Activated CD4-positive, alpha-beta T cell treated with anti-CD3 and anti-CD28 coated beads, Interleukin-2, amount 50 U/mL, for 16 hours (primary cell): ENCODE data around the gene DYRK2.

Source experiments
- DNase-seq: peaks from one replicate; pipeline ENCODE4 v3.0.0-alpha.2; 2020

The DYRK2 gene

DNA sequence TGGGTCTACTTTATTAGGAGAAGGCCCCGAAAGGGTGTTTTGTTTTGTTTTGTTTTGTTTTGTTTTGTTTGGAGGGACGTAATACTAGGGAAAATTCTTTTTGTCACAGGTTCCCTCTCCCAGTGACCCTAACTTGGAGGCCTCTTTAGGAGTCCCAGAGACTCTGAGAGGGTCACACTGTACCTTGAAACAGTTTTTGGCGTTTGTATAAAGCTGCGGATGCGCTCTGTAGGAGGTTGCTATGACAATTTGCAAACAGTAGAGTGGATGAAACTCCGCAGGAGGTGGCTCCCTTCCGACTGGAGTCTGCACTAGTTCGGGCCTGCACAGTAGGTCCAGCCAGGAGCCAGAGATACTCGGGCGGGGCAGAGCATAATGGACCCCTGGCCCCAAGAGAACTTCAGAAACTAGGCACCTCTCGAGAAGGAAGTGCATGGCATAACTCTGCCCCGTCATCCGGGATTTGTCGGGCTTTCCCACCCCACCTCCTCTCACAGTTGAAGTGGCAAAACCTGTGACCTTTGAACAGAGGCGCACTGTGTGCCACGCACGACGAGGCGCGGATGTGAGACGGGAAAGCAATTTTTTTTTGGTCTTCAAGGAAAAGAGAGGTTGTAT is 1.3 kb upstream of the DYRK2 start:
- DNase-seq: no peak

DNA sequence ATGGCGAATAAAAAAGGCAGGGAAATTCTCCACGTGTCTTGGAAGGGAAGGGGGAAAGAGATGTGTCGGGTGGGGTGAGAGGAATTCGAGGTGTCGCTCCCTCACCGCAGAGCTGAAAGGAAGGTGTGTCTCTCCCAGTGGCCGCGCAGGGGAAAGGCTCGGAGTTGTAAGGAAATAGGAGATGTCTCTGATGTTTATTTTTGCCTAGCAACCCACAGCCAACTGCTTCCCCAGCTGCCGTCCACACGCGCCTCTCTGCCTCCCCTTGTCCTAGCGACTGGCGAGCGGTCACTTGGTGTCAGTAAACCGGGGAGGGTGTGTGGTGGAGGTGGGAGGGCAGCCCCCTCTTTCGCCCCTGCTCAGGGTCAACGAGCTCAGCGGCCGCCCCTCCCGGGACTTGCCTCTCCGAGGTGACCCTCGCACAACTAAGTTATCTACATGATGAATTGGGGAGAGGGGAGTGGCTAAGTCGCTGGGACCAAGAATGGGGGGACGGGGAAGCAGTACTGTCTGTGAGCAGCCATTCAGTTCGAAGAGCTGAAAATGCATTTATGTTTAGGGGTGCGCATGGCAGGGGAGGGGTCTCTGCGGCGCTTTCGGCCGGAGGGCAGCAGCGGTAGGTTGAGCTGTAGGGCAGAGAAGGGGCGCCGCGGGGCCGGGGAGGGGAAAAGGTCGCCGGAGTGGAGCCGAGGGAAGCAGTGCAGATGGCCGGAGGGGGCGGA is 585 bp upstream of the DYRK2 start:
- DNase-seq: peak; percentile 41

DNA sequence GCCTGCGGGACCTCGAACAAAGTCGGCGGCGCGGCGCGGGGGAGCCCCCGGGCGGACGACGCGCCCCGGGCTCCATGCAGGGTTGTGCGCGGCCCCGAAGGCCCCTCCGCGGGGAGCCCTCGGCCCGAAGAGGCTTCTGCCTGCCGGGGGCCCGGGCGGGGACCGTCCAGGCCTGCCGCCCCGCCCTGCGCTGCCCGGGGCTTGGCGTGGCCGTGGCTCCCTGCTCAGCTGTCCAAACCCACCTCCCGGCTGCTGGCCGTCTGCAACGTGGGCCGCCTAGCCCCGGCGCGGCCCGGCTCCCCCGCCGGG is 670 bp downstream of the DYRK2 start:
- no peak for DNase-seq

DNA sequence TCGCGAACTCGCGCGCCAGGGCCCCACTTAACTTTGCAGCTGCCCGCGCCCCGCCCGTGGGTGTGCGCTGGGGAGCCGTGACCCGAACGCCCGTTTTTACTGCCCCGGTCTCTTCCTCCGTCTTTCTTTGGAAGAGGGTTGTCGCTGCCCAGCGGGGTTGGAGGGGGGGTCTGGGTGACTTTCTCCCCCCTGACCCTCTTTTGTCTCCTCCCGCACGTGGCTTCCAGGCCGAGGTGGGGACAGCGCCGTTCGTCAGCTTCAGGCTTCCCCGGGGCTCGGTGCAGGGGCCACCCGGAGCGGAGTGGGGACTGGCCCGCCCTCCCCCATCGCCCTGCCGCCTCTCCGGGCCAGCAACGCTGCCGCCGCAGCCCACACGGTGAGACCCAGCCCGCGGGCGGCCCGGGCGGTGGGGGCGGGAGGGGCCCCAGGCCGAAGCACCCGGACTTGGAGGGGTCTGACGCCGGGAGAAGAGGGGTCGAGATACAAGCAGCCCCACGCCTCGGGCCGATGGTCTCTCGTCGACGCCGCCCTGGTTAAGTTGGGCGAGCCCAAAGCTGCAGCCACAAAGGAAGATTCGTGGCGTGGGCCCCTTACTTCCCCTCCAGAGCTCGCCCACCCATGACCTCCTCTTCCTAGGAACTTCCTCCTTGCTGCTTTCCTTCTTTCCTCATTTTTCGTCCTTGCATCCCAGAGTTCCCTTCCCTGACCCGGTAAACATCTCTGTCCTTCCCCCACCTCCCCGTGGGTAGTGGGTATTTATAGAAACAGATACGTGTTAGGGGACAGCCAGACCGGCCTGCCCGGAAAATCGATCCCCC is 1.2 kb downstream of the DYRK2 start:
- DNase-seq: no peak

DNA sequence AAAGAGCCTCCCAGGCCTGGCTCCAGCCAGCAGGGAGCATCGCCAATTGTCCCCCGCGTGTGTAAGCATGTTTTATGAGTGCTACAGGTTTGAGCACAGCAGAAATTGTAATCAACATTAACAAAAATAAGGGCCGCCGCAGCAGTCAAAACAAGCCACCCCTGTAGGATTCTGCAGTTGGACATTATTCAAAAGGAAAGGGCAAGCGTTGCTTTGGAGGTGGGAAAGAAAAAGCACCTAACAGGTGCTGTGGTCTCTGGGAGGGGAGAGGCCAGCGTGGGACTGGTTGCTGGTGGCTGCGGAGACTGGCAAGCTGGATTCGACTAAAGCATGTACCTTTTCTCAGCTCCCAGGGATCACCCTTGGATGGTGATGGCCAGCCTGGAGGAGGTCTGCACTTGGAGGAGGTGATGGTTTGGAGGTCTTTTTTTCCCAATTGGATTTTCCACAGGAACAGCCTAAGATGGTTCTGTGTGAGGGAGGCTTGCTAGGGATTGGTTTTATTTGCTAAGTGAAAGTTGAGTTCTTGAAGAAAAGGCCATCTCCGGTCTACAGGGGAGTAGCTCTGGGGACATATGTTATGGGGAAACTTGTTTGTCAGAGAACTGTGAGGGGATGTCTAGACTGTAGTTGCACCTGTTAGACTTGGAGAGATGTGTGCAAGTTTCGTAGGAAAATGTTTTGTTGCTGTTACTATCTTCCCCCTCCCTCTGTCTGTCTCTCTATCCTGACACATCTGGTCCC is 2.0 kb downstream of the DYRK2 start:
- DNase-seq: no peak

DNA sequence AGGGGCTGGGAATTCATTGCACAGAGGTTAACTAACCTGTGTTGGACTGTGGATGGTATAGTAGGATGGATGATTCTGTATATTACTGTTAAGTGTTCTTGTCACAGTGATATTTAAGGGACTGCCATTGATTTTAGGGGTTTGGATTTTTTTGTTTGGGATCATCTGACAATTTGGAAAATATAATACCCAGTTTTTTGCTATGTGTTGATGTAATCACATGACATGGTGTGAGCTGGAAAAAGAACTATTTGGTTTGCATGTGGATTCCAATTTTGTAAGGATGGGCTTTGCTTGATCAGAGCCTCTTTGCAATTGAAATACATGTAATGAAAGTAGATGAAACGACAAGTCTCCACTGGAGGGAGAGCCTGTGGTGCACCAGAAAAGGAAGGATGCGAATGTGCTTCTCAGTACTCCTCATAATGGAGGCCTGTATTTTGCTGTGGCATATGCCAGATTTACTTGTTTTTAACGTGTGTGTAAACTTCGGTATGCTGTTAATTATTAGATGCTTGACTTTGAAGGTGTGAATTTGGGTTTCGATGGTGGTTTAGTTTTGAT is 2.7 kb downstream of the DYRK2 start:
- peak; percentile 50 for DNase-seq

DNA sequence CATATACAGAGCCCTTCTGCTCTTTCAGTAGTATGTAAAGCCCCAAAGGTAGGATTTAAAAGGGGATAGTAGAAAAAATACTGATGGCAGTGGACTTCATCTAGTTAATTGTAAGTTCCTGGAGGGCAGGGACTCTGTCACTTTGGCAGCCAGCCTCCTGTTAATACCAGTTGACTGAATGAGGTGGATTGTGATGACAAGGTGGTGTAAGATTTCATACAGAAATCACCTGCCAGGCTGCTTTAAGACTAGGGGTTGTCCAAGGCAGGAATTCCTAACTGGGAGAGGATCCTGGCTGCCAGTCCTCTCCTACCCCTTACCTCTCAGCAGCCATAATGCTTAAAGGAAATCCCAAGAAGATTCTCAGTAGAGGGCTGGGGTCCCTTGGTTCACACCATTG is 7.3 kb downstream of the DYRK2 start:
- DNase-seq: no peak

DNA sequence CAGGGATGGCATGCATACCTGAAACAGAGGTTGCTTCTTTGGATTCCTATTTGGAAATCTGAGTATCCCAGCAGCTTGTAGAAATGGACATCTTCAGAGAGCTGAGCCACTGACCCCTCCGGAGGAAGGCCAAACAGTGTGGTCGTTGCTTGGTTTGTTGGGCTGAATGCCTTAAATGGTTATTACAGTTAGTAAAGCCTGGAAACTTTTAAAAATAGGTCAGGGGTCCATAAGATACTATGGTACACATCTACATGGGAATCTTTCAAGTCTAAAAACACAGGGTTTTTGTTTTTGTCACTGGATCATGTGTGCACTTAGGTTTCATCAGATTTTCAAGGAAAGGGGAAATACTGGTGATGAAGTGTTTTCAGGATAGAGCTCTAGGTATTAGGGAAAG is 7.7 kb downstream of the DYRK2 start:
- no peak for DNase-seq

DNA sequence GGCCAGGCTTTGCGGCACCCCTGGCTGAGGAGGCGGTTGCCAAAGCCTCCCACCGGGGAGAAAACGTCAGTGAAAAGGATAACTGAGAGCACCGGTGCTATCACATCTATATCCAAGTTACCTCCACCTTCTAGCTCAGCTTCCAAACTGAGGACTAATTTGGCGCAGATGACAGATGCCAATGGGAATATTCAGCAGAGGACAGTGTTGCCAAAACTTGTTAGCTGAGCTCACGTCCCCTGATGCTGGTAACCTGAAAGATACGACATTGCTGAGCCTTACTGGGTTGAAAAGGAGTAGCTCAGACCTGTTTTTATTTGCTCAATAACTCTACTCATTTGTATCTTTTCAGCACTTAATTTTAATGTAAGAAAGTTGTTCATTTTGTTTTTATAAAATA is 9.9 kb downstream of the DYRK2 start:
- no peak for DNase-seq

DNA sequence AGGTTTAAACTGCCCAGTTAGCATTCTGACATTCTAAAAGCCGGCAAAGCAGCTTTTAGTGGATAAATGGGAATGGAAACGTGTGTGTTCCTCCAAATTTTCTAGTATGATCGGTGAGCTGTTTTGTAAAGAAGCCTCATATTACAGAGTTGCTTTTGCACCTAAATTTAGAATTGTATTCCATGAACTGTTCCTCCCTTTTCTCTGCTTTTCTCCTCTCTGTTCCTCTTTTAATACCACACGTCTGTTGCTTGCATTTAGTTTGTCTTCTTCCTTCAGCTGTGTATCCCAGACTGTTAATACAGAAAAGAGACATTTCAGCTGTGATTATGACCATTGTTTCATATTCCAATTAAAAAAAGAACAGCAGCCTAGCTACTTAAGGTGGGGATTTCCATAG is 10.7 kb downstream of the DYRK2 start:
- no peak for DNase-seq

DNA sequence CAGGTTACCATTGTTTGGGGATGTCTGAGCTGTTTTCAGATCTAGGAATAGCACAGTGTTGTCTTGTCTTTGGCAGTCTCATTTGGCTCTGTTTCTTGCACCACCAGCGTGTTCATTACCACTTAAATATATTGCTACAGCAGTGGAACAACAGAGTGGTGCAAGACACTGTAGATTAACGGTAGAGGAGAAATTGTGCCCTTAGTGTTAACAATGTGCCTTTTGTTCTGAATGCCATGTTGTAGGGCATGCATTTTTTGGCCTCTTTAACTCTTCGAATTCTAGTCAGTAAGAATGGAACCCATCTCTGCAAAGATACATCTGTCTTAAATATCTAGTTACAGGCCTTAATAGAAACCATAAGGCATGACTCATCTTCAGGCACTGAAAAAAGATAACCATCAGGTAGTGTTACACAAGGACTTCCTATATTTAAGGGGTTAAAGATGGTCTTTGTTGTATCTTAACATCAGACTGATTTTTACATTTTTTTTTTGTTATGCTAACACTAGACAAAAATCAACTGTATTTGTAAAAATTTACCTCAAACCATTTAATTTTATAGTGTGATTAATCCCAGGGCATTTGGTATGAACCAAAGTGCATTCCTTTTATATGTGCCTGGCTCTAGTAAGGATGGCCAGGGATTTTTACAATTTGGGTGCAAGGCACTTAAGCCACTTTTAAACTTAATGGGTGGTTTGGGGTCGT is 12.9 kb downstream of the DYRK2 start:
- DNase-seq: no peak

DNA sequence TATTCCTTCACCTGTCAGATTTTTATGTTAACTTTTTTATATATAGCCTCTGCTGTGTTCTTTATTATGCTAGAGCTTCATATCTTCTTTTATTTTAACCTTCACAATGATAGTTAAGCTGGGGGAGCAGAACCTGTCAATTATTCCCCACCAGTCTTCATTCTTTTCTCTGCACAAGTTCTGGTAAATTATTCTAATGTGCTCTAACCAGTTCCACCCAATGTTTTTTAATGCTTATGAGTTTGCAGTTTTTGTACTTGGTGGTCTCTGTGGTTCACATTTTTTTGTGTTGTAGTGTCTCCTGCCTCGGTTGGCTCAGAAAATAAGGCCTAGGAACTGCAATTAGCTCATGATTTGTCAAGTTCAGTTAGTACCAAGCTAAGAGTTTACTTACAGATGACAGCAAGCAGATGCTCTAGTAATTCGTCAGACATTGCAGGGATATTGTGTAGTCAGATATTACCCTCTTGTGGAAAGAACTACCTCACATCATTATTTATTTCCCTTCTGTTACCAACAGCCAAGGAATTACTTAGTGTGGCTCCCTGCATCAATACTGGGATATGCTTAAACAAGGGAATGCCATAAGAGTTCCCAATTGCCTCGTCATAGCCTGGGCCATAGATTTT is 14.5 kb downstream of the DYRK2 start:
- DNase-seq: no peak

DNA sequence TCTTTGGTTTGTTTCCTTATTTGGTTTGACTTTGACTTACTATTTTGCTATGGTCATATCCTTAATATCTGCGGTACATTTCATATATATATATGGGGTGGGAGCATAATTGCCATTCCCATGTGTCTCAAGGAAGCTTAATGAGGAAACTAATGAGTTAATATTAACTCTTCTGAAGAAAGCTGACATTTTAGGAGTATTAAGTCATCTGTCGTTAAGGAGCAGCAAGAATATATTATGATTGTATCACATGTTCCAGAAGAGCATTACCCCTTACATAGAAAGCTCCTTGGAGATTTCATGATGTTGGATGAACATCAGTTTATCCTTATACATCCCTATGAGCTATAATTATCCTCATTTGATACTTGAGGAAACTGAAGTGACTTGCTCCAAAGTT is 15.6 kb downstream of the DYRK2 start:
- no peak for DNase-seq

DNA sequence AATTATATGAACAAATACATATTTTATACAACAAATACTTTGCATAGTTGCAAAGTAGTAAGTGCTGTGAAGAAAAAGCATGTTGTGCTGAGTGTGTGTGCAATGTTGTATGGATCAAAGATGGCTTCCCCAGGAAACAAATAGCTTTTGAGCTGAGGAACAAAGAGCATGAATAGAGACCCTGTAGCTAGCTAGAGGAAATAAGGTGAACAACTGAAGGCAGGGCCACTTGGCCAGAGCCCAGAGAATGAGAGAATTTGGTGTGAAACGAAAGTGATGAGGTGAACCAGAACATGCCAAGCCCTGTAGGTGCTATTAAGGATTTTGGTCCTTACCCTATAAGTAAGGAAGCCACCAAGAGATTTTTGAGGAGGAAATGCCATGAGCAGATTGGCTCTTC is 17.1 kb downstream of the DYRK2 start:
- no peak for DNase-seq

DNA sequence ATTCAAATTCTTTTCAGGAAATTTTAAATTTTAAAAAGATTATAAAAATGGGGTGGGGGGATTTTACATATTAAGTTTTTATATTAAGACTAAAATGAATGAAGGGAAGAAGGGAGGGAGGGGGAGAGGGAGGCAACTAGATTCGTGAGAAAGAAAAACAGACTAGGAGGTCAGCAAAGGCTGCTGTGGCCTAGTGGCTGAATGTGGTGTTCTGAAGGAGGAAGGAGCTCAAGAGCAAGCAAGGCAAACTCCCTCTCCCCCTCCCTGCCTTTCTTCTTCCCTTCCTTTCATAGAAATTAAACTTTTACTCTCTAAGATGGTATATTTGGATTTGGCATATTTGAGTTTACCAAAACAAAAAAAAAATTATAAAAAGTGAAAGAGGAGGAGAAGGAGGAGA is 18.1 kb downstream of the DYRK2 start:
- no peak for DNase-seq

DNA sequence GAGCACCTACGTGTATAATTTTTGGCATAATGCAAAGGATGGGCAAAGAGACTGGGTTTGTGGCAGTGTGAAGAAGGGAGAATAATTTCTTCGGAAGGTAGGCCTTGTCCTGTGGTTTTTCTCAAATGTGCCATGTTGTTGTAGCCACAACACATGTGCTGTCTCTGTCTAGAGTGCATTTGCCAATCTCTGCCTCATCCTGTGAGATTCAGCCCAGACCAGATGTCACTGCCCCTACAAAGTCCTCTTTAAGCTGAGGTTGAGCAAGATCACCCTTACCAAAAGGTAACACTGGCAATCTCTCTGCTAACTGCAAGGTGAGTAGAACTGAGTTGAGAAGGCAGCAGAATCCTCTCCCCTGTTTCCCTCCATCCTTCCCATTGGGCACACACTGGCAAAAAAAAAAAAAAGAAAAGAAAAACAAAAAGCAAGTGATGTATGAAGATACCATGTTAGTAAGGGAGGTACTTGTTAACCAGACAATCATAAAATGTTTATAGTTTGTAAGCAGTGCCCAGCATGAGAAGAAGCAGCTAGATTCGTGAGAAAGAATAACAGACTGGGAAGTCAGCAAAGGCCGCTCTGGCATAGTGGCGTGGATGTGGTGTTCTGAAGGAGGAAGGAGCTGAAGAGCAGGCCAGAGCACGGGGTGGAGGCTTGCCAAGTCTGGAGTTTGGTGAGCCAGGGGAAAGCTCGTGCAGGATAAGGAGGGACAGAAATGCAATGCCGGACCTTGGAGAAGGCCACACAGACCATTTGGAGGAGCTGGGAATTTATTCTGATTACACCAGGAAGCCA is 18.9 kb downstream of the DYRK2 start:
- no peak for DNase-seq

DNA sequence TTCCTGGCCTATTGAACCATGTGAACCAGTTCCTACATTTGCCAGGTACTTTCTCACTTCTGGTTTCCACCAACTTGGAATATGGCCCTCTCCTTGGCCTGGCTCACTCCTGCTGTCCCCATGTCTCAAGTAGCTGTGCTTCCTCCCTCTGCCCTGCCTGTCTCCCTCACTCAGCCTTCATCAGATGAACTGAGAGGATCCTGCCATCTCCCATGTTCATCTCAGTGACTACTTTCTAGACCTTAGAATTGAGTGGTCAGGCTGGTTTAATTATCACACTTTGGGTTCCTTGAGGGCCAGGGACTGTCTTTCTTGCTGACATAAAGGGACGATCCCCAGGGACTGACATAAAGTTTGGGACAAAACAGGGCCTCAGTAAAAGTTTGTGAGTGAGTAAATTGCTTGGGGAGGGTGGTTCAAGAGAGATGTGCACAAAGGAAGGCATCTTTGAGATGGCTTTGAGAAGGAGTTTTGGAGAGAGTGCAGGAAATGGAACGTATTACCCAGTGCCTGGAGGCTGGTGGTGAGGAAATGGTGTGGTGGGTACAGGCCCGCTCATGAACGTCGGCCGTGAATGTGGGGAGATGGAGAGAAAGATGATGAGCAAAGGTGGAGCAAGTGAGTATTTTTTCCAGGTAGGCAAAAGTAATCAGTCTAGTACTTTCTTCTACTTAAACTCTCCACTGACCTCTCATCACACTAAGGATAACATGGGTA is 20.8 kb downstream of the DYRK2 start:
- no peak for DNase-seq

DNA sequence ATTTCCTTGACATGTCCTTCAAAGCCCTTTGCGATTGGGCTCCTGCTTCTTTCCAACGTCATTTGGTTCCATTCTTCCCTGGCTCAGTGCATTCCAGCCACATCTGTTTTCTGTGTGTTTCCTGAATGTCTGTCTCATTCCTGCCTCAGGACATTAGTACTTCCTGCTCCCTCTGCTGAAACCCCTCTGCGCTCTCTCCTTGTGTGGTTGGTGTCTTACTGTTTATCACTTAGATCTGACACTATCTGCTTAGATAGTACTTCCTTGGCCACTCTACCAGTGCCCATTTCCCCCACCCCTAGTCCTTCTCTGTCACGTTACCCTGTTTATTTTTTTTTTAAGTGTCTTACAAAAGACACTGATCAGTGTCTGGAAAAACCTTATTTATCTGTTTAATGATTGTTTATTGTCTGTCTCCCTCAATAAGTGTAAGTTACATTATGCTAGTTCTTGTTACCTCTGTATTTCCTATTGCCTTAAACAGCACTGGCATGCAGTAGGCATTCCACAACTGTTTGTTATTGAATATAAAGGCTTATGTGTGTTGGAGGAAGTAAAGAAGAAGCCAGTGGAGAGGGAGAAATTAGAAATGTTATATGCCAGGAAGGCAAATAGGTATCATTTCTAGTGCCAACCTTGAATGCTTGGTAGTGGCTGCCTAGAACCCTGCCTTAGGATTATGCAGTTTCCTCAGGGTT is 21.5 kb downstream of the DYRK2 start:
- no peak for DNase-seq

DNA sequence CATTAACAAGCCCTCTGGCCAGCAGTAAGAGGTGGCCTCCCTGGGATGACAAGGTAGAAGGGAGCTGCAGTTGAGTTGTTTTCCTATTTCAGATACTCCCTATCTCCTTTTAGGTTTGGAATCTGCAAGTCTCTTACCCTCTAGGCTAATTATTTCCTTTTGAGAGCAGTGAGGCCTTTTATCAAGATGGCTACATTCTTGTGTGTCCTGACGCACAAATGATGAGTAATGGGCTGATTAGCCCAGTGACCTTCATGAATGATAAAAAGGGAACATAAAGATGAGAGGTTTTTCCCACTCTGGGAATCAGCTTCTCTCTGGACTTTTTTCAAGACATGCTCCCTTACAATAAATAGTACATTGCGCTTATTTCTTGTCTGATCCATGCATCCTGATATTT is 22.9 kb downstream of the DYRK2 start:
- no peak for DNase-seq

DNA sequence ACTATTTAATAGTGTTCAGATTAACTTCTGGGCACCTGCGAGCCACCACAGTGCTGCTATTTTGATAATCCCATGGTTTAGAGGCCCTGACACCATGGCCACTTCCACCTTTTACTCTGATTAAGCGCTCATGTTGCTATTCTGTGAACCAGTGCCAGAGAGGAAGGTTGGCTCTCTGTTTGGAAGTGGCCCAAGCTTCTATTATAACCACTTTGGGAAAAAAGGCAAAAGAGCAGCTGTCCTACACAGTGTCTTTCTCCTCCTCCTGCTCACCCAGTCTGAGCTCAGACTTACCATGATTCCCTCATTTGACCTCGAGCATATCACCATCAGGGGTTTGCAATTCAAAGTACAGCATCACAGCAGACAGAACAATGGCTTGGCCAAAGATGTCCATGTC is 23.3 kb downstream of the DYRK2 start:
- no peak for DNase-seq
